HG02938 (cell line): ENCODE measurements around the gene C1orf167.

ENCODE experiments used
- ATAC-seq: cut with Tn5 transposase; IDR thresholded peaks from one replicate; pipeline ENCODE4 v1.9.1; 2021; ENCODE audit warnings: mild to moderate bottlenecking, moderate library complexity; ENCODE audit not compliant: unreplicated experiment

Gene C1orf167

DNA sequence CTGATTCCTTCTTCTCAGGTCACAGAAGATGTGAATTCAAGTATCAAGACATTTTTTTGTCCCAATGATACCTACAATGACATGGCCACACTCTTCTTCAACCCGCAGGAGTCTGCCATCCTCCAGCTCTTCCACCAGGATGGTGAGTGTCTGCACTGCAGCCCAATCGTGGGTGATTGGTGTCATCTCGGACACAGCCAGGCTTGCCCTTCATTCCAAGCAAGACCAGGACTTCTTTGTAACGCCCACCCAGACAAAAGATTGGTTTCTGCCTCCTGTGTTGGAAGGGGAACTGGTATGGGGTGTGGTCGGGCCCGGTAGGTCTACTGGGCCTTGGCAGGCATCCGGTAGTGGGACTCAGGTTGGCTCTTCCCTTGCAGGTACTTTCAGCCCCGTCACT lies 71.5 kb downstream of the C1orf167 start:
- ATAC-seq: no peak

DNA sequence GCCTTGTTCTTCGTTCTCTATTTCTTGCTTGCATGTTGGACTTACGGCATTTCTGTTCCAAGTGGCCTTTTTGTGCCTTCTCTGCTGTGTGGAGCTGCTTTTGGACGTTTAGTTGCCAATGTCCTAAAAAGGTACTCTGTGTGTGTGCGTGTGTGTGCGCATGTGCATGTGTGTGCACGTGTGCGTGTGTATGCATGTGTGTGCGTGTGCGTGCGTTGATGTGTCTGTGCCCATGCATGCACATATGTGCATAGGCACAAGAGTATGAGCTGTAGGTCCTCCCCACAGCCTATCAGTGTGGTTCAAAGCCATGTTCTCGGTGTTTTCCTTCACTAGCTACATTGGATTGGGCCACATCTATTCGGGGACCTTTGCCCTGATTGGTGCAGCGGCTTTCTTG lies 71.9 kb downstream of the C1orf167 start:
- ATAC-seq: no peak

DNA sequence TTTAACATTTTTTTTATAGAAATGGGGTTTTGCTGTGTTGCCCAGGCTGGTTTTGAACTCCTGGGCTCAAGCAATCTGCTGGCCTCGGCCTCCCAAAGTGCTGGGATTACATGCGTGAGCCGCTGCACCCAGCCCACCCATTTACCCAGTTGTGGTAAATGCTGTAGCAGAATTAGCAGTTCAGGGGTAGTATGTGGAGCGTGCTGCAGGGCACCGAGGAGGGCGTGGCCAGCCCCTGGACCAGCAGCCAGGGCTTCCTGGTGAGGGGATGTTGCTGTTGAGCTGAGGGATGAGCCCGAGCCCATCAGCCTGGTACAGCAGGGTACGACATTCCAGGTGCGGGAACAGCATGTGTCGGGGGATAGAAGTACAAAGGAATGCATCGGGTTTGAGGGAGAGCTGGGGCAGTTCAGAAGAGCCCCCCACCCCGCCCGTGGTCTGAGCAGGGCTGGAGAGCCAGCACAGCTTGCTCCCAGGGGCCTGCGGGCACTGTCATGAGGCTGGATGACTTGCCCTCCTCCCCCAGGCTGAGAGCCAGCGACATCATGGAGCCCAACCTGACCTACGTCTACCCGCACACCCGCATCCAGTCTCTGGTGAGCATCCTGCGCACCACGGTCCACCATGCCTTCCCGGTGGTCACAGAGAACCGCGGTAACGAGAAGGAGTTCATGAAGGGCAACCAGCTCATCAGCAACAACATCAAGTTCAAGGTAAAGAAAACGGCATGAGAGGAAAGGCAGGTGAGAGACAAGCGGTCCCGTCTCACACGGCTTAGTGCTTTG lies 73.6 kb downstream of the C1orf167 start:
- no peak for ATAC-seq

DNA sequence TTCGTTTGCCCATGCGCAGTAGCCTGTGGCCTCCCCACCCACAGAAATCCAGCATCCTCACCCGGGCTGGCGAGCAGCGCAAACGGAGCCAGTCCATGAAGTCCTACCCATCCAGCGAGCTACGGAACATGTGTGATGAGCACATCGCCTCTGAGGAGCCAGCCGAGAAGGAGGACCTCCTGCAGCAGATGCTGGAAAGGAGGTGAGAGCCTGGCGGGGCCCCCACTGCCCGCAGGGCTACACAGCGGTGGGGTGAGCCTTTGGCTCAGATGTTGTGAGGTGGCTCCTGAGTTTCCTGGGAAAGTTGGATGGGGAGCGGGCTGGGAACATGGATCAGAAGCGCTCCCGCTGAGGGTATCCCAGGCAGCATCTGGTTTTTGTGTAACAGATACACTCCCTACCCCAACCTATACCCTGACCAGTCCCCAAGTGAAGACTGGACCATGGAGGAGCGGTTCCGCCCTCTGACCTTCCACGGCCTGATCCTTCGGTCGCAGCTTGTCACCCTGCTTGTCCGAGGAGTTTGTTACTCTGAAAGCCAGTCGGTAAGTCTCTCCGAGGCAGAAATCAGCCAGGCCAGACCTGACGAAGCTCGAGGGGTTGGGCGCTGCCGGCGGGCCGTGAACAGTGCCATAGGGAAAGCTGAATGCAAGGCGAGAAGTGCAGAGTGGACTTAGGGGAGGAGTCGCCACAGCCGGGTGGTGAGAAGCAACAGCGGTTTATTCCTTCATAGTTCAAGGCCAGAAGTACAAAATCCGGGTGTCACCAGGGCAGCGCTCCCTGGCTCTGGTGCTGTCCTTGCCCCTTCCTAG lies 75.2 kb downstream of the C1orf167 start:
- ATAC-seq: no peak

DNA sequence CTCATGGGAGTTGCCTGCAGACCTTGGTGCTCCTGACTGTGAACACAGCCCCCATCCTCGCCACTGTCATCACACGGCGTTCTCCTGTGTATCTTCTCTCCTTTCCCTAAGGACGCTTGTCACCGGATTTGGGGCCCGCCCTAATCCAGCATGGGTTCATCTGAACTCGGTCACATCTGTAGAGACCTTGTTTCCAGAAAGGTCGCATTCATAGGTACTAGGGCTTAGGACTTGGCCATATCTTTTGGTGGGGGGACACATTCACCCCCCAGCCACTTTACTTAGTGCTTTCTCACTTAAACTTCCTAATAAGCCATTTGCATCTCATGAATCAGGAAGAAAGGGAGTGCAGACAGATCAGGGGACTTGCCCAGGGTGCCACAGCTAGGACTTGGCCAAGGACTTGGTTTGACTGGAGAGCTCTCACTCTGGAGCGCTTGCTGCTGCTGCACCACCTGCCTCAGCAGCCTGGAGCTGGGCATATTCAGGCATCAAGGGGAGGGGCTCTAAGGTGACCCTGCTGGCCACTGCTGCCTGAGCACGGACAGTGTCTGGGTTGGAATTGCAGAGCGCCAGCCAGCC lies 75.9 kb downstream of the C1orf167 start:
- no peak for ATAC-seq

DNA sequence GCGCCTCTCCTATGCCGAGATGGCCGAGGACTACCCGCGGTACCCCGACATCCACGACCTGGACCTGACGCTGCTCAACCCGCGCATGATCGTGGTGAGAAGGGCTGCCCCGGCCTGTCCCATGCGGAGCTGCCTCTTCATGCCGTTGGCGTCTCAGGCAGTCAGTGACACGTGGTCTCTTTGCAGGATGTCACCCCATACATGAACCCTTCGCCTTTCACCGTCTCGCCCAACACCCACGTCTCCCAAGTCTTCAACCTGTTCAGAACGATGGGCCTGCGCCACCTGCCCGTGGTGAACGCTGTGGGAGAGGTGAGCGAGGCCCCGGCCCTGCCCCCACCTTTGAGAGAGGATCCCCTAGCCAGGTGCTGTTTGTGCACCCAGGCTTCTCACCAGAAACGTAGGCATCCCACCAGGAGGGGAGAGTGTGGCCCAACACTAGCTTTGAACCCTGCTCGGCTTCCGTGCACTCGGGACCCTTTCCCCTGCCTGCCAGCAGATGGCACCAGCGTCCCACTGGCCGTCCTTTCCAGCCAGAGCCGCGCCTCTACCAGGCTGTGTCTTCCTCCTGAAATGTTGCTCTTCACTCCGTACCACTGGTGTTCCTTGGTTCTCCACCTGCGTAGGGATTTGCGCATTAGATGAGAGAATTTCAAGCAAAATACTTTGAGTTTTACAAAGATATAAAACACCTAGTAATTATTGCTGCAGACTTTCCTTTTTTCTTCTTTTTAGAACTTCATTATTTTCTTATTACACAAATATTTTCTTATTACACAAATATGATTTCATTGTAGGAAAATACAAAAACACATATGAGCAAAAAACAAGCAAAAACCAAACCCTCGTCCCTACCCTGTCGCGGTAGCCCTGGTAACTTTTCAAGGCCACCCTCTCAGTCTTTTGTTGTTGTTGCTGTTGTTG lies 76.6 kb downstream of the C1orf167 start:
- no peak for ATAC-seq
